Stimulated activated CD4-positive, alpha-beta T cell treated with anti-CD3 and anti-CD28 coated beads, TNF-alpha, amount 100 ng/mL, for 24 hours (primary cell): Measurements from ENCODE around the gene RCAN1.
A peak's percentile ranks its signal among the peaks of the same experiment; 100 is the strongest.

Experiments used
- DNase-seq, 3 experiments: peaks; one replicate each; pipeline ENCODE4 v3.0.0-alpha.2; 2020; ENCODE audit warnings: low read depth in 3 of 3

RCAN1 gene

DNA sequence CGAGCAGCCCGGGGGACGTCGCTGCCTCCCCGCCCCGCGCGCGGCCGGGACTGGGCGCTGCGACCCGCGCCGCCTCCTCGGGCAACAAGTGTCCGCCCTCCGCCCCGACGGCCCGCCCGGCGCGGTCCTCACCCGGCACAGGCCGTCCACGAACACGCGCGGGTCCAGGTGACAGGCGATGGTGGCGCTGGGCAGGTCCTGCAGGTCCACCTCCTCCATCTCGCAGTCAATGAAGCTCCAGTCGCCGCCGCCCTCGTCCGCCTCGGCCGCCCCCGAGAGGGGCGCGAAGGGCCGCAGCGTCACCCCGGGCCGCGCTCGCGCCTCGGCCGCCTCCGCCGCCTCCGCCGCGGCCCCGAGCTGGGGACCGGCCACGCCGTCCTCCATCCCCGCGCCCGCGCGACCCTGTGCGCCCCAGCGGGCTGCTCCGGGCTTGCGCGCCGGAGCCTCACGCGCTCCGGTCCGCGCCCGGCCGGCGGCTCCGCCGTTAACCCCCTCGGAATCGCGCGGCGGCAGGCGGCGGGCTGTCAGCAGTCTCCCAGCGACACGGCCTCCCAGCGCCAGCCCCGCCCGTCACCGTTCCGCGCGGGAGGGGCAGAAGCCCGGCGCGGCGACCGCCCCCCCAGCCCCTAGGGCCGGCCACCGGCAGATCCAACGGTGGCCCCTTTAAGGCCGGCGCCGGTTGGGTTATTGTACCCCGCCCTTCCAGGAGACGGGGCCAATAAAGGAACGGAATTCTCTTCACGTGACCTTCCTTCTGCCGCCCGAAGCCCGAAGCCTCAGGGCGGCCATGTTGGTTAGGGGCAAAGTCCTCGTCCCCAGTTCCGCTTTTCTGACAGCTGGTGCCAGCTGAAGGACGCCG is at the start of gene RCAN1:
Gene RCAN1, minus strand, starts transcription at position 486 of the 859 bp plus-strand sequence. Its CDS starts 102 bp downstream, at position 384.
- DNase-seq = peak; percentile 70 to 83 (median 77)

DNA sequence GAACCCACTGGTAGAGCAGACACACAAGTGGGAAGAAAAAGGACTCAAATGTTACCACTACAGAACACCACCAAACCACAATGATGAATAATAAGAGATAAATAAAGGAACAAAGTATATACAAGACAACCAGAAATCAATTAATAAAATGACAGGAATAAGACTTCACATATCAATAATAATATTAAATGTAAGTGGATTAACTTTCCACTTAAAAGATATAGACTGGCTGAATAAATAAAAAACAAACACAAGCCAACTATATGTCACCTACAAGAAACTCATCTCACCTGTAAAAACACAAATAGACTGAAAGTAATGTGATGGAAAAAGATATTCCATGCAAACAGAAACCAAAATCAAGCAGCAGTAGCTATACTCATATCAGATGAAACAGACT is 46.9 kb upstream of the RCAN1 start:
- DNase-seq = no peak

DNA sequence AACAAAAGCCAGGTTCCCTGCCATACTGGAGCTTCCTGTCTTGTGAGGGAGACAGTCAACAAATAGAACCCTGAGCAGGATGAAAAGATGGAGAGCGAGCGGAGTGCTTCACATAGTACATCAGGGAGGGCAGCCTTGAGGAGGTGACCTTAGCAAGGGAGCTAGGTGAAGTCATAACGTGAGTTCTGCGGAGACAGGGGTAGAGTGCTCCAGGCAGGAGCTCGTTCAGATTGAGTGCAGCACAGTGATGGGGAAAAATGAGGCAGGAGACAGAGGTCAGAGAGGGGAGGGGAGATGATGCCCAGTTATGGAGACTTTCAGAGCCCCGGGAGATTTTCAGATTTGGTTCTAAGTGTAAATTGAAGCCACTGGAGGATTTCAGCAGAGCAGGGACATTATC is 38.6 kb upstream of the RCAN1 start:
- DNase-seq = no peak

DNA sequence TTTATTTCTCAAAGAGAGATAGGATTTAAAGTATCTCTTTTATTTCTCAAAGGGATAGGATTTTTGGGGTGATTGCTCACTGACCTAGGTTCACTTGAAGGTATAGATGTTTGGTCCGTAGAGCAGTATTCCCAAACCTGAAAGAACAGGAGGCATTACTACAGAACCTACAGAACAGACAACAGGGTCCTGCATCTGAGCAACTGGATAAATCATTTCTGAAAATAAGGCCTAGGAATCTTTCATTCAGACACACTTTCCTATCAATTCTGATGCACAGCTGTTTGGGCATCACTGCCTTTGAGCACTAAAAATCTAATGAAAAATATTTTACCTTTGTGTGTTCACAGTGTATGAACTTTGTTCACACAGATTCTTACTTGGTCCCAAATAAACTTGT is 36.7 kb upstream of the RCAN1 start:
- no peak for DNase-seq

DNA sequence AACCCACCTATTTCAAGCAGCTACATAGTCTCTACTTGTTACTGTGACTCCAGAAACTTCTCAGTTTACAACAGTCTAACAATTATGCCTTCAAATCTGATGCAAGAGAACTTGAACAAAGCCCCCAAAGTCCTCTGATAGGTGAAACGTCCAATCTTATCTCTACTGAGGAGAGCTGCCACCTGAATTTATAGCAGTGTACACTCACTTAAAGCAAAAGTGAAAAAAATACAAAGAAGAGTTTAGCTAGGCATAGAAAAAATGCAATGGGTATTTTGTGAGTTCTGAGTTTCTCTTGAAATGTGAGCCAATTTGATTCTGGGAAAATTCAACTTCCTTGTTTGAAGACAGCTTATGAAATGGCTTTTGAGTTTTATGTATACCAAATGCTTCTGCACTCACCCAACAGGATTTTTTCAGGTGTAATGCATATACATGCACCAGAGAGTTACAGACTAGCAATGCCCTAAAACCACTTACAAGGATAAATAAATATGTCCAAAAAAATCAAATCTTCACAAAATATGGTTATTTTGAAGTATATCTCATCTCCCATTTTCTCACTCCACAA is 36.0 kb upstream of the RCAN1 start:
- DNase-seq = no peak

DNA sequence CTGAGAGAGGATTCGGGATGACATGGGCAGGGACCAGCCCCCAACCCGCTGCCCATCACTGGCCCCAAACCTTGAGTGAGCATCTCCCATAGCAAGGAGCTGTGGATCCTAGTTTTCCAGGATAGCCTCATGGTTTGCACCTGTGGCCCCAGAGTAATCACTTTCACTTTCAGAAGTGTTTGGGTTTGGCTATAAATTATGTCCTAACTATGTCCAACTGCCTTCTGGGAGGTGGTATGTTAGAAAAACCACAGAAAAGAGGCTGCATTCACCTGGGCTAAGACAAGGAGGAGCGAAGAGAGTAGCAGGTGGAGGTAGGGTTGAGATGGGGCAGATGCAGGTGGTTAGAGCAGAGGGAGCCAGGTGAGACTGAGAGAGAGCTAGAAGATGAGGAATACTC is 34.5 kb upstream of the RCAN1 start:
- DNase-seq = no peak

DNA sequence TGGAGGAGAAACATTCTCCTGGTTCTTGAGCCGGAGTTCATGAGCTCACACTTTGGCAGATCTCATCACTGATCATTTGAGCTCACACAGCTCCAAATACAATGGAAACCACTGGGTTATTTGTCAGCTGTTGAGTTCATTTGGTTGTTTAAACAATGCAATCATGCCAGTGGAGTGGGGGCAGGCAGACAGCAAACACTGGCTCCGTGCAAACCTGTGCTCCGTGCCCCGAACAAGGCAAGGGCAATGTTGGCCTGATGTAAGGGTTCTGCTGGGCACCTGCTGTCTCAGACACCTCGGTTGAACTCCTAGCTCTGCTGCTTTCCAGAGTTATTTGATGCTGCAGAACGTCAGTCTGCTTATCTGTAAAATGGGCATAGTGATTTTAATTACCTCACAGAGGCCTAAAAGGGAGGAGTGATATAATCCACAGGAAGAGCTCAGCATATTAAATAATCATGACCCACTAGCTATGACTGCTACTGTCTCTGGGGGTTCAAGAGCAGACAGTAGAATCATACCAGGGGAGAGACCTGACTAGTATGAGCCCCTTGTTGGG is 33.9 kb upstream of the RCAN1 start:
- DNase-seq = no peak

DNA sequence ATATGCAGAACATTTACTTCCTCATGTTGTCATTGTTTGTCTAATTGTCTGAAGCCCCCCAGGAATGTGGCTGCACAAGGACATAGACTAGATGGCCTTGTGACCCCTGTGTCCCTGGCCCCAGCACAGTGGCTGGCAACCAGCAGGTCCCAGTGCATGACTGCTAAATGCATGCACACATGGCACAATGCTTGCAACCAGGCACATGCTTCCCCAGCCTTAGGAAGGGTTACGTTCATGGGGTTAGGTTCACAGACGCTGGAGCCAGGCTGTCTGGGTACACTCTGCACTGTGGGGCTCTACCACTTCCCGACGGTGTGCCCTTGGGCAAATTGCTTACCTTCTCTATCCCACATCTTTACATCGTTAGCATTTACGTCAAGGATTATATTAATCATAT is 32.6 kb upstream of the RCAN1 start:
- no peak for DNase-seq

DNA sequence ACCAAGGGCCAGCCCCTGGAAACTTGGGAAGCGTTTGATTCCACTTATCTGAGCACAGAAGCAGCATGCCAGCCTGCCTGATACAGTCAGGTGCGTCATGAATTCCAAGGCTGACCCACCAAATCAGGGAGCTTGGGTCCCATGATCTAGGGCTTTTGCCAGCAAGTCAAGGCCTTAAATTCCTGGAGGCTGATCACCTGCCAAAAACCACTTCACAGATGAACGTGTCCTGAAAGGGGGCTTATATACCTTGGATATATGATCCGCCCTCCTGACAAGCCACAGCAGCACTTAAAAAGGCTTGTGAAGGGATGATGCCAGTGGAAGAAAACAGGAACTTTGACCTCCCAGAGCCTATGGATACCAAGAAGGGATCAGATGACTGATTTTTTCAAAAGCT is 29.9 kb upstream of the RCAN1 start:
- DNase-seq = no peak

DNA sequence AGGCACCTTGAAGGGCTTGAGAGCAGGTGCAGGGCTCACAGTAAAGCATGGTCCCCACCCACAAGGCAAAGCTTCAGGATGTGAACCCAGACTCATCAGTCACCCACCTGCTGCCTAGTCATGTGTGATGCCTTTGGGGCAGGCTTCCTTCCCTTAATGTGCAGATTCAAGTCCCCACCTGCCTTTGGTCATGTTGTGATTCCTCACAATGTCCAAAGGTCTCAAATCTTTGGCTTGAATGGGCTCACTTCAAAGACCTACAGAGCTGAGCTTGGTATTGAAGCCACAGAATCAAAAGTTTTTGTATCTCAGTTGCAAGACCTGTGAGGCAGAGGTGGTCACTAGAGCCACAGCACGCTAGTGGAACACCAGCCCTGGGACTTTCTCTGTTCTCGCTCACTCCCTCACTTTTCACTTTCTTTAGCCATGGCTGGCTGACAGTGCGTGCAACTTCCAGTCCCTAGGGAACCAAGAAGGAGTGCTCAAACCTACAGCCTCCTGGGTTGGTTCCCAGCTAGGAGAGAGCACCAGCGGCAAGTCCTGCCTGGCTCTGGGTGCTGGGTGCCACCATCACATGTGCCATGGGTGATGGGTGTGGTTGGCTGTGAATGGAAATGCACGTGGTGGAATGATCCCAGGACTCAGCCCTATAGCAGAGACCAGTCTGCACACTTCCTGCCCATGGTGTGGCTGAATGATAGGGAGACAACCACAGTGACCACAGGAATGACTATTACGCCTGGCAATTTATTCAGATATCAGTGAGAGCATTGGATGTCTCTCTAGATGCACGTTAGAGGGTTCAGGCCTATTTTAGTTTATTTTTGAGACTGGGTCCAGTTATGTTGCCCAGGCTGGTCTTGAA is 27.5 kb upstream of the RCAN1 start:
- no peak for DNase-seq

DNA sequence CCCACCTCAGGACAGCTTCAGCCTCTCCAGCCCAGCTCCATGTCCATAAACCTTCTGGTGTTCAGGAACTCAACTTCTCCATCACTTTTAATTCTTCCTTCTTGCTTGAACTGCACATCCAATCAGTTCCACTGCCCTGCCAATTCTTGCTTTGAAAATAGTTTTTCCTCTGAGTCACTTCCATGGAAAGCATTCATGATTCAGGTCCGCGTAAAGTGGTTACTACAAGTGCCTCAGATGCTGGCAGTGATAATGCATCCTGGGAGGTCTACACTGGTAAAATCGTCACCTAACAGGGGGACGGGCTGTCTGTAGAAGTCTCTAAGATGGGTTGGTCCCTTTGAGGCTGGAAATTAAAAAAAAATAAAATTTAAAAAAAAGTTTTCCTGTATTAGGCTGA is 25.9 kb upstream of the RCAN1 start:
- DNase-seq = no peak

DNA sequence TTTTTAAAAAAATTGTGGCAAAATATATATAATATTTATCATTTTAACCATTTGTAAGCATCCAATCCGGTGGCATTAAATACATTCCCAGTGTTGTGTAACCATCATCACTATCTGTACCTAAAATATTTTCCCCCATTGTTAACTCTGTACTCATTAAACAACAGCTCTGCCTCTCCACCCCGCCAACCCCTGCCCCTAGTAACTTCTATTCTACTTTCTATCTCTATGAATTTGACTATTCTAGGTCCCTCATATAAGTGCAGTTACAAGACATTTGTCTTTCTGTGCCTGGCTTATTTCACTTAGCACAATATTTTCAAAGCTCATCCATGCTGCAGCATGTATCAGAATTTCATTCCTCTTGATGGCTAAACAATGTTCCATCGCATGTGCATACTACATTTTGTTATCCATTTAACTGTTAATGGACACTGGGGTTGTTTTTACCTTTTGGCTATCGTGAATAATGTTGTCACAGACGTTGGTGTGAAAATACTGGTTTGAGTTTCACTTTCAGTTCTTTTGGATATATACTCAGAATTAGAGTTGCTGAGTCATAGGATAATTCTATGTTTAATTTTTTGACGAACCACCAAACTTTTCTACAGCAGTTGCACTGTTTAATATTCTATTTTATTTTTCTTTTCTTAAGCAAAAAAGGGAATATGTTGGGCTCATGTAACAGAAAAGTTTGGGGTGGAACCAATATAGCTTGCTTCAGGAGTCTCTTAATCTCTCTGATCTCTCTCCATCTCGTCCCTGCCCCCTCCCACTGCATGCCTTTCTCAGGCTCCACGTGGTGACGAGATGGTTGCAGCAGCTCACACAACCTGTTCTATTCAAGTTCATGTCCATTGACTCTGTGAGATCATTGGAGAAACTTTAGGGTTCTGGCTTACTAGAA is 25.2 kb upstream of the RCAN1 start:
- DNase-seq = peak in 2 of 3 experiments; percentile 21 to 37

DNA sequence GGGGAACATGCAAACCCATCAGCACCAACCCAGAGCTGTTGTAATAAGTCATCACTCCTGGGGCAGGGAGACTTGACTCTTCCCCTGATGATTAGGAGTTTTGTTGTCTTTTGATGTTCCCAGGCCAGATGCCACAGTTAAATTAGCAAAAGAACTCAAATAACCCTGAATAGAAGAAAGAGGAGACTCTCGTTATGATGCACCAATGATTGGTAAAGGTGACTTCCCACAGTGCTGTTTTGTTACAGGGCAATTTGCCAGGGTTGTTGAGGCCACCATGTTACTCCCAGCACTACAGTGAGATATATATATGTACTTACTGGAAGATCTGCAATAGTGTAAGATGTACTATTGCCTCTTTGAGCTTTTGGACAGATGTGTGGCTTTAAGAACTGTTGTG is 24.3 kb upstream of the RCAN1 start:
- DNase-seq = no peak

DNA sequence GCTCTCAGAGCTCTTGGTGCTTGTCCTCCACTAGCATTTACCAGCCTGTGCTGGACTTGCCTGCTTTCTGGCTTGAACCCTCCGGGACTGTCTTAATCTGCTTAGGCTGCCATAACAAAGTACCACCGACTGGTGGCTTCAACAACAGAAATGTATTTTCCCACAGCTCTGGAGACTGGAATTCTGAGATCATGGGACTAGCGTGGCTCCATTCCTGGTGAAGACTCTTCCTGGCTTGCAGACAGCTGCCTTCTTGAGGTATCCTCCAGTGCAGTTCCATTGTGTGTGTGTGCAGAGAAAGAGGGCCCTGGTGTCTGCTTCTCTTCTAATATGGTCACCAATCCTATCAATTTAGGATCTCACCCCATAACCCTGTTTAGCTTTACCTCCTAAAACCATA is 22.0 kb upstream of the RCAN1 start:
- DNase-seq = no peak

DNA sequence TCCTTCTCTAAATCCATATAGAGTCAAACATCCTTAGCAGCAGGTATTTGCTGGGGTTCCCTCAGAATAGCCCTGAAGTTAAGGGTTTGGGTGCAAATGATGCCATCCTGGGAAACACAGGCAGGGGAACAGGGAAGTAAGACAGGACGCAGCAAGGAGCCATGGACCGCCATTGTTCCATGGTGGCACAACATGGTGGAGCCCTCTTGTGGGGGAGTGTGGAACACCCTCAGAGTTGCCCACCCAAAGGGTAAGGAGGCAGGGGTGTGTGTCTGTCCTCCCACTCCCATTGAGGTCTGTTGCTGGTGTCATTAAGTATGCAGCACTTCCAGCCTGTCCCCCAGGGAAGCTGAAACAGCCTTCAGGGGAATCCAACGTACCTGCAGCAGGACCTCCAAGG is 20.4 kb upstream of the RCAN1 start:
- no peak for DNase-seq

DNA sequence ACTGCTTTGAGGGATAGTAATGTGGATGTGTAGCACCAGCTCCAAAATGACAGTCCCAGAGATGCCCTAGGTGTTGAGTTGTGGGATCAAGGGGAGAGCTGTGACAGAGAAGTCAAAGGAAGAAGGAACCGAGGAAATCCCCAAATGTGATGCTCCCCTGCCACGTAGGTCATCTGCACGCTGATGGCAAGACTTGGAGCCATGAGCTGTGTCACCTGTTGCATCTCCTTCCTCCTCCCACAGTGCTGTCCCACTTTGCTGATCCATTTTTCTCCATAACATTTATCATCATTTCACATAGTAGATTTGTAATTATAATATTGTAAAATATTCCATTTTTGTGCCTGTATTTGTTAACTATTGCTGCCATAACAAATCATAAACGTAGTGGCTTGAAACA is 17.6 kb upstream of the RCAN1 start:
- DNase-seq = no peak

DNA sequence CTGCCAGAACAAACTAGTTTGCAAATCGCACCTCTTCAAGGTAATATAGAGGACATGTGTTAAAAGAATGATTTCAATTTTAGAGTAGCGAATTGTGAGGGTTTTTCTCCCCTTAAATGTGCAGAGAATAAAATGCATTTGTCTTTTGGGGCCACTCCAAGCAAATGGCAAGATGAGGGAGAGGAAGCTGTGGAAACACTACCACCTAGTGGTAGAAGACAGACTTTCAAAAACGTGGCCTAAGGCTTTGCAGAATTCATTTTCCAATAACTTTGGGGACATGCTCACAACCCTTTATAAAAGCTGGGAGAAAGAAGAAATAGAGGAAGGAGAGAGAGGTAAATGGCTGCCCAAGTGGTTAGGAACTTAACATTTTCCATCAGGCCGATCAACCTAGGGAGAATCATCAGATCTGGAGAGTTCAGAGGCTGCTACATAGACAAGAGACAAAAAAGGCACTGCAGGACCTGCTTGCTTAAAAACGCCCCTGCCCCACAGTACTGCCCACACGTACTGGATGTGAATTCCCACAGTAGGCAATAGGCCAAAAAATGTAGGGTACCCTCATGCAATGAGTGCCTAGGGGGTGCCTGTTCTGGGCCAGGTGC is 15.7 kb upstream of the RCAN1 start:
- DNase-seq = no peak

DNA sequence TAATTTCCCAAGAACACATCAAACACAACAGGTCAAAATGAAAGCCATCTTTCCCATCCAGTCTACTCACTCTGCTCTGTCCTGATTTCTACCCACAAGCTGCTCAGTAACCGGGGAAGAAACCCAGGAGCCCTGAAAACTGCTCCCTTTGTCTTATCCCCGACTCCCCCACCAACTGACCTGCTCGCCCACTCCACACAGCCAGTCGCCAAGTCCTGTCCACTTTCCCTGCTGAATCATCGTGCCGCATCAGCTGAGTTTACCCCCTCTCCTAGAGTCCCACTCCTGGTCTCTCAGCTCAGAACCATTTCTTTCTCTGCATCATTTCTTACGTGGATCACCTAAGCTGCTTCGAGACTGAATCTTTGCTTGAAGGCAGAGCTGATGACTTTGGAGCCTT is 11.2 kb upstream of the RCAN1 start:
- no peak for DNase-seq

DNA sequence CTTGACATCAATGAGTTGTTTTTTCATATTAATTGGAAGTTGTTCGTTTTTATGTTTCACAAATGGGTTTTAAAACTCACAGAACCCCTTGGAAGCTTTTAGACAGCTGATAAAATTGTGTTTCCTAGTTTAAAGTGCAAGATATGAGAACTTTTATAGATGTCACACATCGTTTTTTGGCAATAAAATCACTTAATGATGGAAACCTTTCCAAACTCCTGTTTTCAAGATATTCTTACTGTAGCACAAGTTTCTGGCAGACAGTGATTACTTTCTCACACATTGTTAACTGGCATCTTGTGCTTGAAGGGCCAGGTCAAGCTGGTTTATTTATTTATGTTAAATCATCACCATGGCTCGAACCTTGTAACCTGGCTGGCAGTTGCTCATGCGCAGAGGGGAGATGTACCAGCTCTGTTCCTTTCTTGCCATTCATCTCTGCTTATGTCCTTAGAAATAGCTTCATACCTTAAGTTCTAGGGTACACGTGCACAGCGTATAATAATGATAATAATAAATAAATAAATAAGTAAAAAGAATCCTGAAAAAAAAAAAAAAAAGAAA is 10.2 kb upstream of the RCAN1 start:
- no peak for DNase-seq

DNA sequence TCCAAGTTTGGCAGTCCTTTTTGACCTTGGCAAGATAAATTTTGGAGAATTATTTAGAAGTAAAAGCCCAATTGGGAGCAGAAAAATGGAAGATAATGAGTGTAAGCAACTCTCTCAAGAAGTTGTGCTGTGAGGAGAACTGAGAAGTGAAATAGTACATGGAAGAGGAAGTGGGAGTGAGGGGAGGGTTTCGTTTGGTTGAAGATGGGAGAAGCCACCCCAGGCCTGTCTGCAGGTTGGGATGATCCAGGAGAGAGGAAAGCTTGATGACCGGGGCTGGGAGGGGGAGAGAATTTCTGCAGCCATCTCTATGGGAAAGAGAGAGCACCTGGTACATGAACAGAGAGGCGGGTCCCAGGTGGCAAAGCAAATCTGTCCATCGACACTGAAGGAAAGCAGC is 8.6 kb upstream of the RCAN1 start:
- no peak for DNase-seq
